Activated CD4-positive, alpha-beta T cell treated with anti-CD3 and anti-CD28 coated beads for 4 hours (primary cell): ENCODE data around the gene TRPM8.

Source experiments
- DNase-seq, 2 donors: peaks; one replicate each; pipeline ENCODE4 v3.0.0-alpha.2; 2020

The TRPM8 gene

GRCh38 chr2:234050455-234051135, 133.4 kb downstream of the TRPM8 start, which contains the start of gene SPP2:
Gene SPP2, plus strand, starts transcription at chr2:234050702. Its CDS starts 85 bp downstream, at chr2:234050787.
- DNase-seq = no peak

- DNase-seq = no peak
These were observed 134.3 kb downstream of the TRPM8 start for GRCh38 chr2:234051374-234052070.

GRCh38 chr2:234058881-234059280, 141.7 kb downstream of the TRPM8 start:
- DNase-seq = no peak

GRCh38 chr2:234060236-234060635, 143.1 kb downstream of the TRPM8 start:
- DNase-seq = no peak

GRCh38 chr2:234061624-234062257, 144.6 kb downstream of the TRPM8 start:
- DNase-seq = no peak

GRCh38 chr2:234066587-234066986, 149.4 kb downstream of the TRPM8 start:
- DNase-seq = no peak
